PC-9 (cell line): Measurements from ENCODE around the gene STXBP5L.

Source experiments
- EZH2 ChIP-seq: fragments of 200-600 bp; sonication (generic); IDR thresholded peaks from 2 replicates; pipeline ENCODE4 v1.8.0; 2017; ENCODE audit warnings: antibody characterized with exemption, low read depth
- TF ChIP-seq, protein P1 (sequence below): fragments of 200-600 bp; sonication (generic); conservative IDR thresholded peaks from 2 replicates; pipeline ENCODE4 v1.6.1; 2017; ENCODE audit warnings: mixed run types, antibody characterized with exemption, mild to moderate bottlenecking, moderate library complexity

GRCh38 chr3:121362035-121362734, 454.2 kb downstream of the STXBP5L start:
- TF ChIP-seq, protein P1, sequence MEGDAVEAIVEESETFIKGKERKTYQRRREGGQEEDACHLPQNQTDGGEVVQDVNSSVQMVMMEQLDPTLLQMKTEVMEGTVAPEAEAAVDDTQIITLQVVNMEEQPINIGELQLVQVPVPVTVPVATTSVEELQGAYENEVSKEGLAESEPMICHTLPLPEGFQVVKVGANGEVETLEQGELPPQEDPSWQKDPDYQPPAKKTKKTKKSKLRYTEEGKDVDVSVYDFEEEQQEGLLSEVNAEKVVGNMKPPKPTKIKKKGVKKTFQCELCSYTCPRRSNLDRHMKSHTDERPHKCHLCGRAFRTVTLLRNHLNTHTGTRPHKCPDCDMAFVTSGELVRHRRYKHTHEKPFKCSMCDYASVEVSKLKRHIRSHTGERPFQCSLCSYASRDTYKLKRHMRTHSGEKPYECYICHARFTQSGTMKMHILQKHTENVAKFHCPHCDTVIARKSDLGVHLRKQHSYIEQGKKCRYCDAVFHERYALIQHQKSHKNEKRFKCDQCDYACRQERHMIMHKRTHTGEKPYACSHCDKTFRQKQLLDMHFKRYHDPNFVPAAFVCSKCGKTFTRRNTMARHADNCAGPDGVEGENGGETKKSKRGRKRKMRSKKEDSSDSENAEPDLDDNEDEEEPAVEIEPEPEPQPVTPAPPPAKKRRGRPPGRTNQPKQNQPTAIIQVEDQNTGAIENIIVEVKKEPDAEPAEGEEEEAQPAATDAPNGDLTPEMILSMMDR, result no peak
- TF ChIP-seq EZH2, result no peak
